HK-2 (cell line): ENCODE measurements around the gene MIOS.
A peak's percentile ranks its signal among the peaks of the same experiment; 100 is the strongest.

Experiments used
- DNase-seq: peaks from one replicate; pipeline ENCODE4 v3.0.0-alpha.2; 2018; ENCODE audit not compliant: unreplicated experiment

The MIOS gene

GRCh38 chr7:7566651-7567611 is at the start of gene MIOS:
TSS of gene MIOS (plus strand) at chr7:7566884. CDS start at chr7:7572476, 5,592 bp downstream.
- peak; percentile 88 for DNase-seq

- DNase-seq = no peak
These were observed 48.9 kb upstream of the MIOS start for GRCh38 chr7:7517754-7518153.

GRCh38 chr7:7519056-7519455 is 47.6 kb upstream of the MIOS start:
- DNase-seq = no peak

- no peak for DNase-seq
These were observed 47.2 kb upstream of the MIOS start for GRCh38 chr7:7519528-7519927.

GRCh38 chr7:7521259-7521658 is 45.4 kb upstream of the MIOS start:
- no peak for DNase-seq

GRCh38 chr7:7522421-7522820 is 44.3 kb upstream of the MIOS start:
- no peak for DNase-seq

- DNase-seq = no peak
These were observed 42.6 kb upstream of the MIOS start for GRCh38 chr7:7524121-7524520.

- no peak for DNase-seq
These were observed 40.7 kb upstream of the MIOS start for GRCh38 chr7:7526006-7526405.

- no peak for DNase-seq
These were observed 39.6 kb upstream of the MIOS start for GRCh38 chr7:7527047-7527446.

GRCh38 chr7:7529328-7529727 is 37.4 kb upstream of the MIOS start:
- no peak for DNase-seq

GRCh38 chr7:7533831-7534430 is 32.8 kb upstream of the MIOS start:
- no peak for DNase-seq

GRCh38 chr7:7535691-7536090 is 31.0 kb upstream of the MIOS start, which contains the start of gene COL28A1:
TSS of gene COL28A1 (minus strand) at chr7:7535873. CDS start at chr7:7532875, 2,998 bp downstream.
- no peak for DNase-seq

GRCh38 chr7:7536396-7537019 is 30.2 kb upstream of the MIOS start:
- DNase-seq = no peak

GRCh38 chr7:7537711-7538110 is 29.0 kb upstream of the MIOS start:
- no peak for DNase-seq

GRCh38 chr7:7539152-7539551 is 27.5 kb upstream of the MIOS start:
- DNase-seq = no peak

GRCh38 chr7:7539711-7540110 is 27.0 kb upstream of the MIOS start:
- DNase-seq = no peak

GRCh38 chr7:7542251-7542835 is 24.3 kb upstream of the MIOS start:
- no peak for DNase-seq

- DNase-seq = no peak
These were observed 18.3 kb upstream of the MIOS start for GRCh38 chr7:7548407-7548806.

GRCh38 chr7:7550663-7551062 is 16.0 kb upstream of the MIOS start:
- no peak for DNase-seq

GRCh38 chr7:7552199-7552598 is 14.5 kb upstream of the MIOS start:
- no peak for DNase-seq

- no peak for DNase-seq
These were observed 13.3 kb upstream of the MIOS start for GRCh38 chr7:7553386-7553785.

GRCh38 chr7:7554021-7554432 is 12.7 kb upstream of the MIOS start:
- DNase-seq = no peak
